WTC11 (cell line): ENCODE measurements around the gene APBB1. TPM values are rescaled to one million over a fixed set of nuclear protein-coding genes. Genes with fewer than 3 reads are reported as not detected.

ENCODE experiments used
- ATAC-seq: fragments of 200-7000 bp; cut with Tn5 transposase; 2 replicates; pipeline ENCODE4 v1.10.0; 2021; ENCODE audit warnings: mild to moderate bottlenecking, moderate library complexity
- CTCF ChIA-PET: fragments of 300-600 bp; sonication (Branson Sonifier 250); formaldehyde crosslinking; loops from one replicate; lab custom pipeline; 2021; ENCODE audit warnings: antibody characterized with exemption; lab: Charles Lee
- POLR2A ChIA-PET: fragments of 350-600 bp; sonication (Branson Sonifier 250); formaldehyde crosslinking; loops from one replicate; lab custom pipeline; 2021; ENCODE audit warnings: antibody characterized with exemption; lab: Charles Lee
- DNase-seq: peaks from one replicate; pipeline ENCODE4 v3.0.0; 2021; ENCODE audit warnings: low spot score
- H3K27ac Mint-ChIP-seq: 2 replicates; pipeline ENCODE4 v1.8.0; 2021; ENCODE audit warnings: mixed read lengths
- H3K27me3 Mint-ChIP-seq: 2 replicates; pipeline ENCODE4 v1.8.0; 2021; ENCODE audit warnings: low read depth, mild to moderate bottlenecking, moderate library complexity, mixed read lengths
- H3K36me3 Mint-ChIP-seq: 2 replicates; pipeline ENCODE4 v1.8.0; 2021; ENCODE audit warnings: mixed read lengths
- H3K4me1 Mint-ChIP-seq: 2 replicates; pipeline ENCODE4 v1.8.0; 2022; ENCODE audit warnings: mixed read lengths
- H3K4me3 Mint-ChIP-seq: 2 replicates; pipeline ENCODE4 v1.8.0; 2021; ENCODE audit warnings: mild to moderate bottlenecking, moderate library complexity, mixed read lengths
- H3K9me3 Mint-ChIP-seq: 2 replicates; pipeline ENCODE4 v1.8.0; 2021; ENCODE audit warnings: mixed read lengths
- ARID4B ChIP-seq: sonication (generic); formaldehyde crosslinking; IDR thresholded peaks from 2 replicates; pipeline ENCODE4 v1.8.0; 2023; ENCODE audit warnings: missing genetic modification reagents, mild to moderate bottlenecking, borderline replicate concordance
- ATF2 ChIP-seq: sonication (generic); formaldehyde crosslinking; IDR thresholded peaks from 2 replicates; pipeline ENCODE4 v1.8.1; 2022; ENCODE audit warnings: low read depth, missing genetic modification reagents, borderline replicate concordance
- ESRRA ChIP-seq: sonication (generic); formaldehyde crosslinking; IDR thresholded peaks from 2 replicates; pipeline ENCODE4 v1.8.1; 2022; ENCODE audit warnings: mild to moderate bottlenecking, missing genetic modification reagents, borderline replicate concordance
- FOXJ3 ChIP-seq: sonication (generic); formaldehyde crosslinking; IDR thresholded peaks from 2 replicates; pipeline ENCODE4 v1.9.0; 2021; ENCODE audit warnings: missing genetic modification reagents, mild to moderate bottlenecking, borderline replicate concordance
- GTF2I ChIP-seq: fragments of 250-450 bp; sonication (Bioruptor Pico); conservative IDR thresholded peaks from 2 replicates; pipeline ENCODE4 v1.4.0; 2021; ENCODE audit warnings: mild to moderate bottlenecking
- MAX ChIP-seq: sonication (generic); formaldehyde crosslinking; IDR thresholded peaks from 2 replicates; pipeline ENCODE4 v1.8.0; 2022; ENCODE audit warnings: mild to moderate bottlenecking, missing genetic modification reagents
- MYBL2 ChIP-seq: sonication (generic); formaldehyde crosslinking; IDR thresholded peaks from 2 replicates; pipeline ENCODE4 v1.8.1; 2023; ENCODE audit warnings: mild to moderate bottlenecking, moderate library complexity, missing genetic modification reagents
- NR1H2 ChIP-seq: sonication (generic); formaldehyde crosslinking; IDR thresholded peaks from 2 replicates; pipeline ENCODE4 v1.9.0; 2021; ENCODE audit warnings: mild to moderate bottlenecking, moderate library complexity, missing genetic modification reagents
- SOX15 ChIP-seq: fragments of 250-450 bp; sonication (Bioruptor Pico); IDR thresholded peaks from 2 replicates; pipeline ENCODE4 v1.9.0; 2021; ENCODE audit warnings: mild to moderate bottlenecking
- SP1 ChIP-seq: sonication (generic); formaldehyde crosslinking; conservative IDR thresholded peaks from 2 replicates; pipeline ENCODE4 v1.8.1; 2022; ENCODE audit warnings: missing genetic modification reagents
- TCF7 ChIP-seq: sonication (generic); formaldehyde crosslinking; IDR thresholded peaks from 2 replicates; pipeline ENCODE4 v1.8.0; 2022; ENCODE audit warnings: mild to moderate bottlenecking, low read depth, missing genetic modification reagents, moderate library complexity
- TEAD1 ChIP-seq: sonication (generic); formaldehyde crosslinking; IDR thresholded peaks from 2 replicates; pipeline ENCODE4 v1.8.0; 2022; ENCODE audit warnings: mild to moderate bottlenecking, missing genetic modification reagents
- TEAD4 ChIP-seq: sonication (generic); formaldehyde crosslinking; IDR thresholded peaks from 2 replicates; pipeline ENCODE4 v1.8.0; 2022; ENCODE audit warnings: mild to moderate bottlenecking, missing genetic modification reagents
- ZNF425 ChIP-seq: fragments of 250-450 bp; sonication (Bioruptor Pico); conservative IDR thresholded peaks from 2 replicates; pipeline ENCODE4 v1.9.0; 2021; ENCODE audit warnings: mild to moderate bottlenecking
- ZNF512 ChIP-seq: sonication (generic); formaldehyde crosslinking; IDR thresholded peaks from 2 replicates; pipeline ENCODE4 v1.8.1; 2022; ENCODE audit warnings: missing genetic modification reagents, borderline replicate concordance
- total RNA-seq: library from RNA; stranded (reverse); gene quantifications from 3 replicates; pipeline ENCODE4 v1.2.3, GENCODE V29; 2021

The APBB1 gene
- total RNA-seq, 1 experiment from 2014 or later = 32.1 TPM

- no peak for TF ChIP-seq ARID4B (CRISPR knock-in tag)
- TF ChIP-seq ZNF512 (CRISPR knock-in tag) = no peak
- TF ChIP-seq FOXJ3 = no peak
- TF ChIP-seq MAX (CRISPR knock-in tag) = no peak
- no peak for TF ChIP-seq SP1 (CRISPR knock-in tag)
- no peak for TF ChIP-seq SOX15 (CRISPR knock-in tag)
- no peak for TF ChIP-seq NR1H2 (CRISPR knock-in tag)
- TF ChIP-seq ATF2 = no peak
- no peak for TF ChIP-seq GTF2I (CRISPR knock-in tag)
- TF ChIP-seq TCF7 = no peak
- no peak for TF ChIP-seq ESRRA (CRISPR knock-in tag)
- TF ChIP-seq, all 79 proteins: peak for 0
Measured at GRCh38 chr11:6431861-6432260, 13.0 kb upstream of the APBB1 start (continued).

GRCh38 chr11:6427516-6427915 is 8.6 kb upstream of the APBB1 start:
- H3K4me3 Mint-ChIP-seq = no peak overlapping the region
- no peaks in the 10 kb centered on the region for H3K36me3 Mint-ChIP-seq
- ATAC-seq (peak; percentile 94), DNase-seq (no peak)
- ChIA-PET CTCF (interaction anchor here (0.5 to 3.4 kb wide), 13 partner anchors 11 to 104 kb away, joined by 3 to 29 read pairs (median 4); partner anchors contain the start of gene SMPD1), POLR2A (interaction anchor here (0.8 kb wide), 1 partner anchor 12 kb away, joined by 3 read pairs; no protein-coding TSS in a partner anchor)
- H3K4me1 Mint-ChIP-seq = peaks cover 7% of the 10 kb centered on the region
- no peak overlapping the region; the same call in 1 of the 2 replicates for H3K27ac Mint-ChIP-seq
- TF ChIP-seq TEAD1 (CRISPR knock-in tag) (0 out of 2 replicates have a peak, but pooled peaks have one; percentile 27), TEAD4 (CRISPR knock-in tag) (peak; percentile 54; the same call in 1 of the 2 replicates), ZNF425 (CRISPR knock-in tag) (no peak), MYBL2 (CRISPR knock-in tag) (no peak)
- H3K9me3 Mint-ChIP-seq = no peaks in the 10 kb centered on the region
- H3K27me3 Mint-ChIP-seq = peaks cover 25% of the 10 kb centered on the region
